H1 (cell line): ENCODE results near the gene GCK.

Experiments
- CTCF ChIP-seq, 3 experiments: IDR thresholded peaks; 1 replicate in 2 of 3; 2 replicates in 1 of 3; pipeline versions ENCODE4 v1.5.1 to v1.6.1; 2011; ENCODE audit warnings: low read length in 3 of 3, mild to moderate bottlenecking in 3 of 3, inconsistent platforms in 2 of 3, low read depth in 1 of 3, moderate library complexity in 1 of 3; ENCODE audit not compliant: insufficient read depth in 1 of 3; ENCODE audit errors: control extremely low read depth in 1 of 3
- MAX ChIP-seq: IDR thresholded peaks from 2 replicates; pipeline ENCODE4 v1.6.1; 2012; ENCODE audit warnings: inconsistent platforms
- POU5F1 ChIP-seq: IDR thresholded peaks from 2 replicates; pipeline ENCODE4 v1.6.1; 2011; ENCODE audit warnings: low read depth, mild to moderate bottlenecking, low read length, moderate library complexity

GRCh38 chr7:44213877-44214388, 24.7 kb upstream of the GCK start:
- no peak for TF ChIP-seq CTCF (IDR thresholded peaks at IDR 0.05; ENCODE audit: control extremely low read depth in 1 of 3, insufficient read depth in 1 of 3, low read depth in 1 of 3, low read length in 3 of 3)
- TF ChIP-seq MAX, result no peak
- TF ChIP-seq POU5F1, result no peak
